GM18517 (cell line): ENCODE data around the gene RABGEF1.
"Not testable (repeated sequence)": the region's sequence is repeated elsewhere in the genome, so short reads cannot be mapped to it uniquely, and the experiment has no call there.

Experiments
- ATAC-seq: cut with Tn5 transposase; IDR thresholded peaks from one replicate; pipeline ENCODE4 v1.9.1; 2021; ENCODE audit warnings: mild to moderate bottlenecking, moderate library complexity; ENCODE audit not compliant: unreplicated experiment

RABGEF1 gene

DNA sequence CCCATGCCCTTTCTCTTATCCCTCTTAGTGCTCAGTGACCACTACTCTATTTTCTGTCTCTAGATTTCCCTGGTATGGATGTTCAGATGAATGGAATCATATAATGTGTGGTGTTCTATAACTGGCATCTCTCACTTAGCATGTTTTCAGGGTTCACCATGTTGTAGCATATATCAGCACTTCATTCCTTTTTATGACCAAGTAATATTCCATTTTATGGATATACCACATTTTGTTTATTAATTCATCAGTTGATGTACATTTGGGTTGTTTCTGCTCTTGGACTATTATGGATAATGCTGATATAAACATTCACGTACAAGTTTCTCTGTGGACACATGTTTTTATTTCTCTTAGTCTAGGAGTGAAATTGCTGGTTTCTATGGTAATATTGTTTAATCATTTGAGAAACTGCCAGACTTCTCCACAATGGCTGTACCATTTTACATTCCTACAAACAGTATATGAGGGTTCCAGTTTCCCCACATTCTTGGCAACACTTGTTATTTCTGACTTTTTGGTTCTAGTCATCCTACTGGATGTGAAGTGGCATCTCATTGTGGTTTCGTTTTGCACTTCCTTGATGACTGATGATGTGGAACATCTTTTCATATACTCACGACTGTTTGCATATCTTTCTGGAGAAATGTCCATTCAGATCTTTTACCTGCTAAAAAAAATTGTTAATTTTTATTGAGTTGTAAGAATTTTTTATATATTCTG, 23.3 kb downstream of the RABGEF1 start:
- ATAC-seq: not testable (repeated sequence)

DNA sequence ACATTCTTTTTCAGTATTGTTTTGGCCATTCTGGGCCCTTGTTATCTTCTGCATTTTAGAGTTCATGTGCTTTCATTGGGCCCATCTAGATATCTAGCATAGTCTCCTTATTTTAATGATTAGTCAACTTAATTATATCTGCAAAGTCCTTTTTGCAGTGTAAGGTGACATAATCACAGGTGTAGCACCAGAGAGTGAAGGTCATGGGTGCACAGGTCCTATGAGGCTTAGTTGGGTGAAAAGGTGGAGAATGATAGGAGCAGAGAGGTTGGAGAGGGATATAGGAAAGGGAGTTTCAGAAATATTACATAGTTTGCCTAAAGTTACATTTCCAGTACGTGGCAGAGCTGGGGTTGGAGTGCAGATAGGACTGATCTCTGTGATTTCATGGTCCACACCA, 24.4 kb downstream of the RABGEF1 start:
- ATAC-seq: not testable (repeated sequence)

DNA sequence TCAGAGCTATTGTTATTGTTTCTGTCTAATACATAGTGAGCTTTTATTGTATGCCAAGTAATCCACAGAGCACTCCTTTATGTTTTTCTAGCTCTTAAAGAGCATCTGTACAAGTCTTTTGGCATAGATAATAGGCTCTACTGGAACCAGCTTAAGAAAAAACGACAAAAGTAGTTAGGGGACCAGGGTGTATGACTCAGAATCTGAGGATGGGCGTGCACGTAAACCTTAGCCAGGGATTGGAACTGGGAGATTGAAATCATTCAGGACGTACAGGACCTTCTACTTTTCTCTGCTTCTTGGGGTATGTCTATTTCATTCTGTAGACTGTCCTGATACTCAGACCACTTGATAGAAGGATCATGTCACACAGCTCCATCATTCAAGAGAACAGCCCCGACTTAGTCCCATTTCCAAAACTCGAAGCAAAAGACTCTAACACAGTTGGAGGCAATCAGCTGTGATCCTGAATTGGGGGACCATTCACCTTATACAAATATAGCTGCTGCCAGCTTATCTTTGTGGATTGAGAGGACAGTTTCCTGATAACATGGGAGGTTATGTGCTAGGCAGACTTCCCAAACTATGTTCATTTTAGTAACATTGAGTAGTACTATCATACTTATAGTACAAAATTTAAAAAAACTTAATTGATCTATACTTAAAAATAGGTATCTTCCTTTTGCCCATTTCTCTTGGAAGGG, 24.9 kb downstream of the RABGEF1 start:
- not testable (repeated sequence) for ATAC-seq

DNA sequence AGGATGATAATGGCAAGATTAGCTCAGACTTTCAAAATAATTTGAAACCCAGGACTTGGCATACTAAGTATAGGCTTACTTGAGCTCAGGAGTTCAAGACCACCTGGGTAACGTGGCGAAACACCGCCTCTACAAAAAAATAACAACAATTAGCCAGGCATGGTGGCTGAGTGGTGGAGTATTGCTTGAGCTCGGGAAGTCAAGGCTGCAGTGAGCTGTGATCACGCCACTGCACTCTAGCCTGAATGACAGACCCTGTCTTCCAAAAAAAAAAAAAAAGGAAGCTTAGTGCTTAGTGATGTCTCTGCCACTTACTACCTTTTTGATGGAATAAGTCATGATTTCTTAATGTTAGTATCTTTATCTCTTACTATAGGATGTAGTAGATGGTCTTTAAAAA, 25.5 kb downstream of the RABGEF1 start:
- ATAC-seq: no peak

DNA sequence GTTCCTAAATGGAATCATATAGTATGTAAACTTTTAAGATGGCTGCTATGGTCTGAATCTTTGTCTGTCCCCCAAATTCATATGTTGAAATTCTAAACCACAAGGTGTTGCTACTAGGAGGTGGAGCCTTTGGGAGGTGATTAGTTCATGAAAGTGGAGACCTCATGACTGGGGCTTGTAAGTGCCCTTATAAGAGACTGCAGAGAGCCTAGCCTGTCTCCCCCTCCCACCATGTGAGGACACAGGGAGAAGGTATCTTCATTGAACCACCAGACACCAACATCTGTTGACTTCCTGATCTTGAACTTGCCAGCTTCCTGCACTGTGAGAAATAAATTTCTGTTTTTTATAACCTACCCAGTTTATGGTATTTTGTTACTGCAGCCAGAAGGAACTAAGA, 27.0 kb downstream of the RABGEF1 start:
- not testable (repeated sequence) for ATAC-seq

DNA sequence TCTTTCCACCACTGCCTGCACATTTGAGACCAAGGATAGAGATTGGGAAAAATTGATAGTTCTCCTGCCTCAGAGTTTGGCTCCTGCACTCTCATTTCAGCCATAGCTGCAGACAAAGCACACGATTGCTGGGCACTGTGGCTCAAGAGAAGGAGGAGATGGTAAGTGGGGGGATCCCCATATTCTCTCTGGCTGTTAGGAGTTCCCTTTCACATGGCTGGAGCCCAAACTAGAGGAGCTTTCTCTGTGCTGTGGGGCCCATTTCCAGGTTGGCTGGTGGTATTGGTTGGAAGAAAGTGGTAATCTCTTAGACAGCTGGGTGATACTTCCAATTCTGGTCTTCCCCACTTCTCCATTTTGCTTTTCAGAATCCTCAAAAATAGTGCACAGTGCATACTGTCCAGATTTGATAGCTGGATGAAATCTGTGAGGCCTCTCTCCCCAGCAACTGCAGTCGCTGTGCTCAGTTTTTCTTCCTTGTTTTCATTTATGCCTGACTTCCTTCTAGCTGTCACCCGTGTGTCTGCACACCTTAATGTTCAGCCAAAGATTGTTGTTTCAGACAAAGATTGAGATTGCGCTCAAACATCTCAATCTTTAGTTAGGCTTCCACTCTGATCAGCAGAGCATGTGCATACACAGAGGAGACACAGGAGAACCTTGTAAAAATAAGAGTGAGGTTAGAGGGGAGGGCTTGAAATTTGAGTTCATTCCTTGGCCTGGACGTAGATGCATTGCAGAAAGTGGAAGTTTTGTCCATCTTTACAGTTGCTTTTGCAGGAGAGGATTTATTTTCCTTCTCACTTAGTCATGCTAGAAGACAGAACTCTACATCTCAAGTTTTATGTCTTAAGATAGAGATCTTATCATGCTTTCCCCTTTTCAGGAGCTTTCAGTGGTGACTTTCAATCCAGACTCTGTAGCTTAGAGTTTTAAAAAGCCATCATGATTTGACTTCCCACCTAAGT, 28.6 kb downstream of the RABGEF1 start:
- ATAC-seq: no peak

DNA sequence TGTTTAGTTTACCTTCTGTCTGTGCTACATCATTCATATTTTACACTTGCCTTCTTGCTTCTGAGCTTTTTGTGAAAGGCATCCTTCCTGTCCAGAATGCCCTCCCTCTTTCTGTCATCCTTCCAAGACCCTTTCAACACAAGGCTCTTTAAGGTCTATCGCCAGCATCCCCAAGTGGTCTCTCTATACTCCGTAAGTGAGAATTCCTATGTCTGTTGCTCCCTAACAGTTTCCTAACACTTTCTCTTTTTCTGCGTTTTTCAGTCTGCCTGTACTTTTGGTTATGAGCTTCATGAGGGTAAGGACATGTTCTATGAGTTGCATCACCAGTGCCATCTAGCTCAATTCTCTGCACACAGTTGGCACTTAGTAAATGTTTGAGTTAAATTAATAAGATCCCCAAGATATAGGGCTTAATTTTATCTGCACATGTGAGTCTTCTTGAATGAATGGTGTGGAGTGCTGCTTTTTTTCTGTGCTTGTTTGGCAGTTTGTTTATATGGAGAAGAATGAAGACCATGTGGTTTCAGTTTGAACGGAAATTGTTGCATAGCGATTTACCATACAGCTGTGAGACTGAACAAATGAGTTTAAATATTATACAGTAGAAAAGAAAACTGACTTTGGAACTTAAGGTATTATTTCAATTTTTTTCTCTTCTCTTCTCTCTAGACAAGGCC, 29.4 kb downstream of the RABGEF1 start:
- no peak for ATAC-seq

DNA sequence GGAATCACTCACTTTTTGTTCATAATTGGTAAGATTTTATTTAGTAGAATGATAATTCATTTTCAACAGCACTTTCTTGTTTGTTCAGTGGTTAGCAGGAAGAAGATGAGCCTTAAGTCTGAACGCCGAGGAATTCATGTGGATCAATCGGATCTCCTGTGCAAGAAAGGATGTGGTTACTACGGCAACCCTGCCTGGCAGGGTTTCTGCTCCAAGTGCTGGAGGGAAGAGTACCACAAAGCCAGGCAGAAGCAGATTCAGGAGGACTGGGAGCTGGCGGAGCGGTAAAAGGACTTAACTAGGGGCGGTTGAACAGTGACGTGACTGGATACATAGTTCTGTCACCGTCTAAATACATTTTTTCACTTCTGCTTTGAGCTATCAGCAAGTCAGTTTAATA, 31.3 kb downstream of the RABGEF1 start:
- no peak for ATAC-seq

DNA sequence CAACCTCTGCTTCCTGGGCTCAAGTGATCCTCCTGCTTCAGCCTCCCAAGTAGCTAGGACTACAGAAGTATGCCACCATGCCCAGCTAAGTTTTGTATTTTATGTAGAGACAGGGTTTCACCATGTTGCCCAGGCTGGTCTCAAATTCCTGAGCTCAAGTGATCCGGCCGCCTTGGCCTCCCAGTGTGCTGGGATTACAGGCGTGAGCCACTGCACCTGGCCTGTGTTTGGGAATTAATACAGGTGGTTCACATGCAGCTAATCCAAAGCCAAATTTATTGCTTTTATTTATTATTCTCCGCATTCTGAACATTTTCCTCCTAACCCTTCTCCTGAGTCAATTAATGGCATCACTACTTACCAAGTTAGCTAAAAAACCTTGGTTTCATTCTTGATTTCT, 33.2 kb downstream of the RABGEF1 start:
- not testable (repeated sequence) for ATAC-seq

DNA sequence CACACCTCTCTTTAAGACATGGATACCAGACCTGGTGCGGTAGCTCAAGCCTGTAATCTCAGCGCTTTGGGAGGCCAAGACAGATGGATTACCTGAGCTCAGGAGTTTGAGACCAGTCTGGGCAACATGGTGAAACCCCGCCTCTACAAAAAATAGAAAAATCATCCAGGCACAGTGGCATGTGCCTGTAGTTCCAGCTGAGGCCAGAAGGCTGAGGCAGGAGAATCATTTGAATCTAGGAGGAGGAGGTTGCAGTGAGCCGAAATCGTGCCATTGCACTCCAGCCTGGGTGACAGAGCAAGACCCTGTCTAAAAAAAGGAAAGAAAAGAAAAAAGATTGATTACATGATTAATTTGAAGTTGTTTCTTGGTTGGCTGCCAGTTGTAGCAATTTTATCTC, 35.9 kb downstream of the RABGEF1 start:
- ATAC-seq: not testable (repeated sequence)

DNA sequence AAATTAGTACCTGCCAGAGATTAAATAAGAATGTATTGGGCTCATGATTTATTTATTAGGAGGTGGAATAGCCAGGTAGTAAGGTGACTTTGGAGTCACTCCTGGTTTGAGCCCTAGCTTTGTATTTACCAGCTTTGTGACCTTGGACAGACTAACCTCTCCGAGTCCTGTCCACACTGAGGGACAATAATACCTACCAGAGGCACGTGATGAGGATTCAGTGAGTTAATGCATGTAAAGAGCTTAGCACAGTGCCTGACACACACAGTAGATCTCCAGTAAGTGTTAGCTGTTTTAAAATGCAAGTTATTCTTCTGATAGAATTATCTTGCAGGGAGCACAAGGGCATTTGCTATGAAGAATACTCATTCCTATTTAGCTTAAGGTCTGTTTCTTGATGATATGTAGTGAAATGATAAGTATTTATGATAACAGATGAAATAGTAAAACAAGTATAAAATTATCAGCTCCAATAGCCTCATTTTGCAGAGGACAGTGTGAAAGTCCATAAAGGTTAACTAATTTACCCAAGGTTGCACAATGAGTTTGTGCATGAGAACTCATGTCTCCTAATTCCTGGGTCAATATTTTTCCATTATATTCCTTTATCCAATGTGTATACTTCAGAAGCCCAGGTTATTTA, 36.4 kb downstream of the RABGEF1 start:
- no peak for ATAC-seq

DNA sequence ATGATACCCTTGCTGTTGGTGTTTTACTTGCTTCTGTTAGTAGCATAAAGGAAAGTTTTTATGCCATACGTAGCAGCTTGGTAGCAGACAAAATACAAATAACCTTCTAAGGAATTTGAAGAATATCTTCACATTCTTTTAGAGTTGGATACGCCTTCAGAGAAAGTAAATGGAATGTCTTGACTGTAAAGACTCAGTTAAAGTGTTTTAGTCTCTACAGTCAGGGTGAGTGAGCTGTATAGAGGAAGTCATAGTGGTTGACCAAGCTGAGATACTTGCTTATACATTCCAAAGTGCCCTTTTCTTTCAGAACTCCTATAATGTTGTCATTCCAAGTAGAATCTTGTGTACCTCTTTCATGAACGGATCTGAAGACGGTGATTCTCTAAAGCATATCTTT, 37.7 kb downstream of the RABGEF1 start:
- no peak for ATAC-seq

DNA sequence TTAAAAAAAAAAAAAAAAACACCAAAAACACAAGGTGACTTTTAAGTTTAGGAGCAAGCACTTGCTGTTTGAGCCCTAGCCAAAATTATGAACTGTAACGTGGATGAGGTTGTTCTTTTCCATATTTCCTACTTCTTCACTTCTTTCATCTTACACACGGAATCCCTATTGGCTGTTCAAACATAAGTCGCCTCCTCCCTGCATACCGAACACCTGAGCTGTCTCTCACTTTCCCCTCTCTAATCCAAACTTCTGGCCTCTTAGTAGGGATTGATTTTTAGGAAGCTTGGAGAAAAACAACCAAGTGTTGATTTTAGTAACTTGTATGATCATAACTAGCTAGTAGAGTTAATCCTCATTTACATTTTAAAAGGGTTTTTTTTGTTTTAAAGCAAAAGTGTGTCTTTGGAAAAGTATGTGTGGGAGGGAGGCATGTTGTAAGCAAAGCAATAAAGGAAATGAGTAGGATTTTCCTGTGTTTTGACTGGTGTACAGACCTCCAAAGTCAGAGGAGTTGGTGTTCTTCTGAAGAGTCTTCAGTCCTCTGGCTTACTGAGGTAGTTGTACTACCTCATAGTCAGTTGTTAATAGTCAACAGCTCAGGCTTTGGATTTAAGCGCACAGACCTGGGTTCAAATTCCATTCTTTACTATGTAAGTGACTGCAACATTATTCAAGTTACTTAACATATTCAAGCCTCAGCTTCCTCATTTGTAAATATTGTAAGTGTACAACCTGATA, 39.3 kb downstream of the RABGEF1 start:
- no peak for ATAC-seq

DNA sequence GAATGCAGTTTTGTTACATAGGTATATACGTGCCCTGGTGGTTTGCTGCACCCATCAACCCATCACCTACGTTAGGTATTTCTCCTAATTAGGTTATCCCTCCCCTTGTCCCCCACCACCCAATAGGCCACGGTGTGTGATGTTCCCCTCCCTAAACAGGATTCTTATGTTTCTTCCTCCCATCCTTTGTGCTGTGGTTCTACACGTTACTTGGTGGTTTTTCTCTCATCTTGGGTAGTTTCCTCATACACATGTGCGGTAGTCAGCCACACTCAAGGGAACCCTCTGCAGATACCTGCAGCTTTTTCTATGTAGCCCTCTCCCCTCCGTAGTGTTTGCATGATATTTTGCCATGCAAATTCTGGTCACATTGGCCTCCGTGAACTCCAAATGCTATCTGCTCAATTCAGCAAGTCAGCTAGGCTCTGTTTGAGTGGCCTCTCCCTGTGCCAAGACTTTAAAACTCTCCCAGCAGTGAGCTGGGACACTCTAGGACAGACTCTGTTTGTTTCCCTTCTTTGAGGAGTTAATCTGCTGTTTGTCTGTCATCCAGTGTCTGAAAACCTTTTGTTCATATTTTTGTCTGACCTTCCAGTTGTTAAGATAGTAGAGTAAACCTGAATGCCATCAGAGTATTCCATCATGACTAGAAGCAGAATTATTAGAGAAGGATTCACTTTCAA, 41.0 kb downstream of the RABGEF1 start:
- no peak for ATAC-seq

DNA sequence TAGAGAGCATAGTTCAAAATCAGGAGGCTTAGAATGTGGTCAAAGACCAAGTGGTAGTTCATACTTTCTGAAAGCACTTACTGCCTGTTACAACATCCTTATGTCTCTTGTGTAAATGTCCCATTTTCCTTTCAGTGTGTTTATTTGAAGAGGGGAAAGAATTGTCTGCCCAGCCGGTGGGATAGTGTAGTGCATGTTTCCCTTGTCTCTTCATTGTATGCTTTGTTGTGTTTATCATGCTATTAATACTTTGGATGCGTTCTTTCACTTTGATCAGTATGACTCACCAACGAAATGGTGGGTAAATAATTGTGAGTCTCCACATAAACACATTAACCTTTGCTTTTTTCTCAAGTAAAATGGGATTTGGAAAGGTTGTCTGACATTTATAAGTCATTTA, 42.3 kb downstream of the RABGEF1 start:
- not testable (repeated sequence) for ATAC-seq

DNA sequence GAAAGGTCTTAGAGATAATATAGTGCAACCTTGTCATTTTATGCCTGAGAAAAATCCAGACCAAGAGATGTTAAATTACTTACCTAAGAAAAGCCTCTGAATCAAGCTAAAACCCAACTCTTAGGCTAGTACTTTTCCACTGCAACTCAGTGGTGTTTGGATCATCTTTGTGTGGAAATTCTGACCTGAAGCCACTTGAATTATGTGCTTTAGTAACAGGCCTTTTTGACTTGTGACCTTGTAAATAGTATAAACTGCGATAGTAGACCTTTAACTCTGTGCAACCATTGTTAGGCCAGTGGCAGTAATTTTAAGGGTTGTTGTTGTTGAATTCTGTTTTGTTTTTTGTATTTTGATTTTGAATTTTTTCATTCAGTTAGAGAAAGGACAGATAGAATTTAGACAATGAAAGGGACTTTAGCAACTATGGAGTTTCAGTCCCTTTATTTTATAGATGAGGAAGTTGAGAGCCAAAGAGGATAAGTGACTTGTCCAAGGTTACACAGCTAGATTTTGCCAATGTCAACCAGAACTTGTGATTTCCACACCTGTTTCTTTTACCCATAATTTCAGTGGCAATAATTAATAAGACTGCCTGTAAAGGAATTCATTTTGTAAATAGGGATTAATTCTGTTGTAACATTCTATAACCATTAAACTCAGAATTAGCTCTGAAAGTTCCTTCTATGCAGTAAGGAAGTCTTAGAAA, 43.5 kb downstream of the RABGEF1 start:
- not testable (repeated sequence) for ATAC-seq

DNA sequence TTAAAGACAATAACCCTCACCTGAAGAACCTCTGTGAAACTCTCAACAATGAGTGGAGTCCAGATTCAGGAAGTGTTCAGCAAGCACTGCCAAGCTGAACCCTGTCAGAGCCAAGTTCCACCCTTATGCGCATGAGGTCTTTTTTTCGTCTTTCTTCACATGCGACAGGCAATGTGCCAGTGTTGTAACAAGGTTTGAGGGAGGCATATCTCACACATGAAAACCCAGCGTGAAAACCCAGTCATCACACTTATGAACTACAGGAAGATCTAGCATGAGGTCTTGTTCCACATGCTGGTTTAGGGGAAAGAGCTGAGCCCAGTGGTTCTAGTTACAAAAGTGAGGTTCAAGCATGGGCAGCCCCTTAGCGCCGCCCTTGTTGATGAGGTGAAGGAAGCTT, 49.7 kb downstream of the RABGEF1 start:
- ATAC-seq: no peak

DNA sequence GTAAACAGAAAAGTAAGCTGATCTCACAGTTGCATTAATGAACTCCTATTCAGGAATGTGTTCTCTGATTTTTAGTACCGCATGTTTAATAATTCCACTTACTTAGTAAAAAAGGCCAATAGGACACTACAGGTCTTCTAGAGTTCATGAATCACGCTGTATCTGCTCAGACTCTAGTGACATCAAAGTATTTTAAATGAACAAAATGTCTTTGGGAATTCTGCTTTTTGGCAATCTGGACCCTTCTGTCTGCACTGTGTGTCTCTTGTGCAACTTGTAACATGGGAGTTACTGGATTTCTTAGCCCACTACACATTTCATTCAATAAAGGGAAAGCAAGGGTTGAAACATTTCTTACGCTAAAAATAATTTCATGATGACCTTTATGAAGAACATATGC, 50.2 kb downstream of the RABGEF1 start:
- no peak for ATAC-seq
